Activated CD4-positive, alpha-beta T cell treated with anti-CD3 and anti-CD28 coated beads for 36 hours (primary cell): Measurements from ENCODE around the gene SIAH1. TPM values are rescaled to one million over a fixed set of nuclear protein-coding genes. Genes with fewer than 3 reads are reported as not detected.
"Not testable (repeated sequence)": the region's sequence is repeated elsewhere in the genome, so short reads cannot be mapped to it uniquely, and the experiment has no call there.

Experiments used
- ATAC-seq: fragments of 200-7000 bp; cut with Tn5 transposase; one replicate; pipeline ENCODE4 v1.10.0; 2021; ENCODE audit warnings: mild to moderate bottlenecking, moderate library complexity
- CTCF ChIA-PET: fragments of 350-600 bp; sonication (Branson Sonifier 250); formaldehyde crosslinking; loops from one replicate; lab custom pipeline; 2021; ENCODE audit warnings: antibody characterized with exemption; lab: Charles Lee
- POLR2A ChIA-PET: fragments of 350-600 bp; sonication (Branson Sonifier 250); formaldehyde crosslinking; loops from one replicate; lab custom pipeline; 2021; ENCODE audit warnings: antibody characterized with exemption, inconsistent platforms; lab: Charles Lee
- DNase-seq: peaks from one replicate; pipeline ENCODE4 v3.0.0-alpha.2; 2020
- H3K27ac Mint-ChIP-seq: one replicate; pipeline ENCODE4 v1.8.0; 2021; ENCODE audit warnings: mixed read lengths
- H3K27me3 Mint-ChIP-seq: one replicate; pipeline ENCODE4 v1.8.0; 2021; ENCODE audit warnings: mixed read lengths
- H3K36me3 Mint-ChIP-seq: one replicate; pipeline ENCODE4 v1.8.0; 2021; ENCODE audit warnings: low read depth, mixed read lengths
- H3K4me1 Mint-ChIP-seq: one replicate; pipeline ENCODE4 v1.8.0; 2021; ENCODE audit warnings: mixed read lengths
- H3K4me3 Mint-ChIP-seq: one replicate; pipeline ENCODE4 v1.8.0; 2021; ENCODE audit warnings: mild to moderate bottlenecking, moderate library complexity, mixed read lengths
- H3K9me3 Mint-ChIP-seq: one replicate; pipeline ENCODE4 v1.8.0; 2021; ENCODE audit warnings: low read depth, mixed read lengths
- intact Hi-C, 2 experiments: fragments of 100-400 bp; cut with DNase I in 1 of 2; cut with micrococcal nuclease in 1 of 2; formaldehyde crosslinking; loops; one replicate each; pipeline versions ENCODE4 v1.14.2 to v1.15.1; 2022 to 2024; cut with DNase I, micrococcal nuclease
- total RNA-seq, 2 experiments: library from RNA; stranded (reverse); gene quantifications; one replicate each; pipeline ENCODE4 v1.2.3, GENCODE V29; 2021

Gene SIAH1
- total RNA-seq, 2 experiments from 2014 or later = 13.1 to 13.3 TPM

DNA sequence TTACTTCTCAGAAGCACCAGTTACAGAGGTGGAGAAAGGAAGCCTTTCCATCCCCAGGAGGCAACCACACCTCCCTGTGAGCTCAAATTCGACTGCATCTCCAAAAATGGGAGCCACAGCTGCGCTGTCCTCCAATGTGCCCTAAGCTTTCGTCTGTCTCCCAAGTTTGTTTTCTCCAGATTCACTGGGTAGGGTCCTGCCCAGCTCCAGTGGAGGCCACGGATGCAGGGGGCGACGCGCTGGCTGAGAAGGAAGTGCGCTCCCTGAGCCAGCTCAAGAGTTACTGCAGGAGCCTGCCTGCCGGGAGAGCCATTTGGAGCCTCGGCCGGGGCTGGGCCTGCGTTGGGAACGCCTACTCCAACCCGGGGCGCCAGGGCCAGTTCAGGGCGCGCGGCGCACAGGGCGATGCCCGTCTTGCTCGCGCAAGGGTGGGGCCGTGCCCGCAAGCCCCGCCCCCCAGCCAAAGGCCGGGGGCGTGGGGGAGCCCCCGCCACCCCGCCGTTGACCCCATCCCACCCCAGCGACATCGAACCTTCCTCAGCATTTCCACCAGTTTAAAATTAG is 19.5 kb downstream of the SIAH1 start:
- POLR2A ChIA-PET = interaction anchor here (0.6 to 1.6 kb wide), 5 partner anchors 12 to 244 kb away, joined by 3 to 8 read pairs (median 5); partner anchors contain the start of genes N4BP1 and SIAH1
- CTCF ChIA-PET = interaction anchor here (0.7 to 3.8 kb wide), 13 partner anchors 10 to 1444 kb away, joined by 3 to 25 read pairs (median 5); no protein-coding TSS in a partner anchor
- no peaks in the 10 kb centered on the region for H3K27me3 Mint-ChIP-seq
- H3K9me3 Mint-ChIP-seq = no peaks in the 10 kb centered on the region
- ATAC-seq (peak; percentile 96), DNase-seq (peak; percentile 93)
- intact Hi-C loops = loop anchor here (1.0 to 5.0 kb wide), 9 partner anchors 19 to 265 kb away; partner anchors contain the start of genes LONP2 (in 1 of the 2) and SIAH1 (in 1 of the 2)
- peak overlapping the region; percentile 90 for H3K4me3 Mint-ChIP-seq
- peak overlapping the region; percentile 99 for H3K27ac Mint-ChIP-seq
- peaks cover 55% of the 10 kb centered on the region for H3K4me1 Mint-ChIP-seq
- H3K36me3 Mint-ChIP-seq = peaks cover 10% of the 10 kb centered on the region

- peak; percentile 26 for DNase-seq
- no peaks in the 10 kb centered on the region for H3K27me3 Mint-ChIP-seq
- peaks cover 10% of the 10 kb centered on the region for H3K36me3 Mint-ChIP-seq
- POLR2A ChIA-PET = interaction anchor here (1.1 to 1.6 kb wide), 2 partner anchors 20 to 245 kb away, joined by 3 to 8 read pairs; partner anchors contain the start of genes N4BP1 and SIAH1
- peaks cover 55% of the 10 kb centered on the region for H3K4me1 Mint-ChIP-seq
- CTCF ChIA-PET = interaction anchor here (0.7 to 3.8 kb wide), 9 partner anchors 13 to 1443 kb away, joined by 3 to 25 read pairs (median 5); no protein-coding TSS in a partner anchor
- no peak for ATAC-seq
- no peaks in the 10 kb centered on the region for H3K9me3 Mint-ChIP-seq
- peak overlapping the region; percentile 84 for H3K27ac Mint-ChIP-seq
- intact Hi-C loops = loop anchor here (5.0 kb wide), 3 partner anchors 92 to 257 kb away; no protein-coding TSS in a partner anchor
- peak overlapping the region; percentile 90 for H3K4me3 Mint-ChIP-seq
Observed at GRCh38 chr16:48365025-48365600, 20.1 kb downstream of the SIAH1 start.

- DNase-seq (no peak), ATAC-seq (no peak)
- Mint-ChIP-seq H3K4me3 (no peak overlapping the region), H3K36me3 (peaks cover 12% of the 10 kb centered on the region), H3K9me3 (no peaks in the 10 kb centered on the region), H3K27me3 (no peaks in the 10 kb centered on the region), H3K4me1 (peaks cover 29% of the 10 kb centered on the region), H3K27ac (no peak overlapping the region)
- ChIA-PET POLR2A (interaction anchor here (0.6 kb wide), 1 partner anchor 47 kb away, joined by 3 read pairs; no protein-coding TSS in a partner anchor), CTCF (interaction anchor here (1.0 to 2.8 kb wide), 4 partner anchors 19 to 262 kb away, joined by 4 to 11 read pairs (median 6); no protein-coding TSS in a partner anchor)
- intact Hi-C loops = no loop called here
Observed at GRCh38 chr16:48361540-48362144, 23.6 kb downstream of the SIAH1 start.

DNA sequence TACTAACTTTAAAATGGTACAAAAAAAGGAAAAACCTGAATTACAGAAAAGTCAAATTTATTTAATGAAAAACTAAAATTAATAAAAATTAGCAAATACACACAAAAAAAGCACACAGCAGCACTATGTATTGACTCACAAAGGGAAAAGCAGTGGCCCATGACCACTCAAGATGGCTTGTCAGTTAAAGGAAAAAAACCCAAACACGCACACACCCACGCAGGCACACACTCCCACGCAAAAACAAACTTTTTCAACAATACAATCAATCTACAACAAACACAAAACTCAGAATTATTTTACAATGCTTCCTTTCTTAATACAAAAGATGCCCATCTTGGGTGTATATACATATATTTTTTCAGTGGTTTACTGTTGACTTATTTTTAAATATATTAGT is 24.2 kb downstream of the SIAH1 start:
- Mint-ChIP-seq H3K9me3 (no peaks in the 10 kb centered on the region), H3K4me1 (peaks cover 25% of the 10 kb centered on the region), H3K36me3 (peaks cover 12% of the 10 kb centered on the region), H3K27ac (no peak overlapping the region), H3K27me3 (no peaks in the 10 kb centered on the region), H3K4me3 (no peak overlapping the region)
- intact Hi-C loops = no loop called here
- POLR2A ChIA-PET = interaction anchor here (0.7 to 0.9 kb wide), 3 partner anchors 10 to 269 kb away, joined by 3 to 11 read pairs (median 4); no protein-coding TSS in a partner anchor
- no peak for DNase-seq
- ATAC-seq = no peak
- CTCF ChIA-PET = interaction anchor here (0.7 to 2.8 kb wide), 7 partner anchors 19 to 1143 kb away, joined by 3 to 11 read pairs (median 4); no protein-coding TSS in a partner anchor

DNA sequence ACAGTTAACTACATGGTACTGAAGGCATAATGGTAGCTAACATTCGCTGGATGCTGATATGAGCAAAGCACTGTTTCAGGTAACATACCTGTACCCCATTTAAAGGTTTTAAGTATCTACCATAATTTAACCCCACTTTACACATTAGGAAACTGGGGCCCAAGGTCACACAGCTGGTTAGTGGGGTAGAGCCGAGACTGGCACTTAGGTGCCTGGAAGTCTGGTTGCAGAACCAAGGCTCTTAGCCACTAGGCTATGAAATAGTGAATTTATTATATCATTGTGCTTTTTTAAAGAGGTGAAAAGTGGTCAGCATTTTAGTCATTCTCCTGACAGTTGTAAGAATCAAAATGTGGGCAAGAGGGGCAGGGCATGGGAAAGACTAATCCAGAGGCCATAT is 25.2 kb downstream of the SIAH1 start:
- ATAC-seq = no peak
- CTCF ChIA-PET = interaction anchor here (0.6 to 2.8 kb wide), 6 partner anchors 10 to 1347 kb away, joined by 3 to 11 read pairs (median 4); no protein-coding TSS in a partner anchor

DNA sequence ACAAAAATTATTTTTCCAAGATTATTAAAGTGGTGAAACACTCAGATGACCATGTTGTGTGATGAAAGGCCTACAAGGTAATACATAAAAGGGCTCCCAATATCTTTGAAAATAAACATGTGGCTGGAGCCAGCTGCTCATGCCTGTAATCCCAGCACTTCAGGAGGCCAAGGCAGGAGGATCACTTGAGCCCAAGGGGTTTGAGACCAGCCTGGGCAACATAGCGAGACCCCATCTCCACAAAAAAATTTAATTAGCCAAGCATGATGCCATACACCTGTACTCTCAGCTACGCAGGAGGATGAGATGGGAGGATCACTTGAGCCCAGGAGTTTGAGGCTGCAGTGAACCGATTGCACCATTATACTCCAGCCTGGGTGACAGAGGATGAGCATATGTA is 26.8 kb downstream of the SIAH1 start:
- ChIA-PET POLR2A (no interaction called here), CTCF (interaction anchor here (1.0 to 4.8 kb wide), 2 partner anchors 265 to 271 kb away, joined by 3 to 45 read pairs; no protein-coding TSS in a partner anchor)
- Mint-ChIP-seq H3K9me3 (no peaks in the 10 kb centered on the region), H3K27me3 (no peaks in the 10 kb centered on the region), H3K4me1 (peaks cover 22% of the 10 kb centered on the region), H3K36me3 (peaks cover 30% of the 10 kb centered on the region), H3K4me3 (no peak overlapping the region), H3K27ac (no peak overlapping the region)
- intact Hi-C loops = no loop called here
- ATAC-seq = no peak
- no peak for DNase-seq

More for the DNA sequence above, 25.2 kb downstream of the SIAH1 start:
- no peak overlapping the region for H3K4me3 Mint-ChIP-seq
- no peaks in the 10 kb centered on the region for H3K27me3 Mint-ChIP-seq
- POLR2A ChIA-PET = interaction anchor here (0.9 kb wide), 1 partner anchor 11 kb away, joined by 11 read pairs; no protein-coding TSS in a partner anchor
- H3K4me1 Mint-ChIP-seq = peaks cover 21% of the 10 kb centered on the region
- H3K27ac Mint-ChIP-seq = no peak overlapping the region
- no peak for DNase-seq
- H3K36me3 Mint-ChIP-seq = peaks cover 18% of the 10 kb centered on the region
- H3K9me3 Mint-ChIP-seq = no peaks in the 10 kb centered on the region
- intact Hi-C loops = no loop called here

GRCh38 chr16:48356633-48357376 is 28.4 kb downstream of the SIAH1 start:
- Mint-ChIP-seq H3K27me3 (no peaks in the 10 kb centered on the region), H3K36me3 (peaks cover 33% of the 10 kb centered on the region), H3K27ac (no peak overlapping the region), H3K4me3 (no peak overlapping the region), H3K4me1 (peaks cover 22% of the 10 kb centered on the region), H3K9me3 (no peaks in the 10 kb centered on the region)
- CTCF ChIA-PET = interaction anchor here (0.9 to 5.7 kb wide), 7 partner anchors 10 to 272 kb away, joined by 3 to 72 read pairs (median 3); no protein-coding TSS in a partner anchor
- no peak for DNase-seq
- ATAC-seq = no peak
- intact Hi-C loops = no loop called here
- POLR2A ChIA-PET = no interaction called here

DNA sequence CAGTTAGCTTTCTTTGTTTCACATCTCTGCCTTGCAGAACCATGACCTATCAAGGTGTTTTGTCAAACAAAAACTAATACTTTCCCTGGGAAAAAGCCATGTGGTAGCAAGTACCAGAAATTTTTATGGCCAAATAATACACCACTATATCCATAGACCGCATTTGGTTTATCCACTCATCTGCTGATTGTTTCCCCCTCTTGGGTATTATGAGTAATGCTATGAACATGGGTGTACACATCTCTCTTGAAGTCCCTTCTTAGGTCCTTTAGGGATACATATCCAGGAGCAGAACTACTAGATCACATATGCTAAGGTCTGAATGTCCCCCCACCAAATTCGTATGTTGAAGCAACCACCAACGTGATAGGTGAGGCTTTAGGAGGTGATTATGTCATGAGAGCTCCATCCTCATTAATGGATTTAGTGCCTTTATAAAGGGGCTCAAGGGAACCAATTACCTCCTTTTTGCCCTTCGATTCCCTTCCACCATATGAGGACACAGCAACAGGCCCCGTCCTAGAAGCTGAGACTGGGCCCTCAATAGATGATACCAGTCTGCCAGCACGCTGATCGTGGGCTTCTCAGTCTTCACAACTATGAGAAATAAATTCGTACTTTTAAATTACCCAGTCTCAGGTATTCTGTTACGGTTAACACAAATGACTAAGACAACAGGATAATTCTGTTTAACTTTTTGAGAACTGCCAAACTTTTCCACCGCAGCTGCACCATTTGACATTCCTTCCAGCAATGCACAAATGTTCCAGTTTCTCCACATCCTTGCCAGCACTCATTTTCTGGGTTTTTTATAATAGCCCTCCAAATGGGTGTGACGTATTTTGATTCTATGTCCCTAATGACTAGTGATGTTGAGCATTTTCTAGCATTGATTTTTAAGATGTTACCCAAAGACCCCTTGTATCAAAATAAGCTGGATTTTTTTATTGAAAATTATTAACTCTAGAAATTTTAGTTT is 30.0 kb downstream of the SIAH1 start:
- DNase-seq (no peak), ATAC-seq (no peak)
- H3K4me1 Mint-ChIP-seq = peaks cover 25% of the 10 kb centered on the region
- no peak overlapping the region for H3K27ac Mint-ChIP-seq
- no peaks in the 10 kb centered on the region for H3K9me3 Mint-ChIP-seq
- no peak overlapping the region for H3K4me3 Mint-ChIP-seq
- POLR2A ChIA-PET = interaction anchor here (1.0 kb wide), 1 partner anchor 268 kb away, joined by 5 read pairs; no protein-coding TSS in a partner anchor
- no peaks in the 10 kb centered on the region for H3K27me3 Mint-ChIP-seq
- intact Hi-C loops = loop anchor here (1.0 to 5.0 kb wide), 3 partner anchors 103 to 187 kb away; partner anchors contain the start of gene LONP2 (in 1 of the 2)
- H3K36me3 Mint-ChIP-seq = peaks cover 39% of the 10 kb centered on the region
- CTCF ChIA-PET = interaction anchor here (0.7 to 5.7 kb wide), 12 partner anchors 9 to 274 kb away, joined by 3 to 72 read pairs (median 4); no protein-coding TSS in a partner anchor

- not testable (repeated sequence) for H3K4me3 Mint-ChIP-seq, H3K9me3 Mint-ChIP-seq, H3K27me3 Mint-ChIP-seq, H3K27ac Mint-ChIP-seq
- Mint-ChIP-seq H3K36me3 (peaks cover 45% of the 10 kb centered on the region), H3K4me1 (peaks cover 25% of the 10 kb centered on the region)
- CTCF ChIA-PET = interaction anchor here (0.6 to 5.7 kb wide), 10 partner anchors 8 to 275 kb away, joined by 3 to 72 read pairs (median 5); no protein-coding TSS in a partner anchor
- ATAC-seq (peak; percentile 43), DNase-seq (peak; percentile 30)
- intact Hi-C loops = loop anchor here (1.0 to 5.0 kb wide), 3 partner anchors 104 to 188 kb away; partner anchors contain the start of gene LONP2 (in 1 of the 2)
- POLR2A ChIA-PET = interaction anchor here (1.0 kb wide), 1 partner anchor 269 kb away, joined by 5 read pairs; no protein-coding TSS in a partner anchor
Observed at GRCh38 chr16:48354385-48354784, 30.8 kb downstream of the SIAH1 start.
